Measurements from ENCODE around the gene PTPN12.

DNA sequence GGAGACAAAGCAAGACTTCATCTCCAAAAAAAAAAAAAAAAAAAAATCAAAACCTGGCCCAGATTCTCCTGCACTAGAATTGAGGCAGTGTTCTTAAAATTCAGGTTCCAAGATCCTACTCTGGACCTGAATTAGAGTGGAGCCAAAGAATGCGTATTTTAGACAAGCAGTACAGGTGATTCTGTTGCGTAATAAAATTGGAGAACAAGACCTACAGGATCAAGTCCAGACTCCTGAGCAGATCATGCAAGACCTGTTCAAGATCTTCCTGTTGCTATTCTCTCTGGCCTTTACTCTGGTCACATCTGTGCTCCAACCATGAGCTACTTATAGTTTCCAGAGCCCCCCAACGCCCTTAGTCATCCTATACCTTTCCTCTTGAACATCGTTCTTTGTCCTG, 107.7 kb downstream of the PTPN12 start:
- TF ChIP-seq, protein P1, sequence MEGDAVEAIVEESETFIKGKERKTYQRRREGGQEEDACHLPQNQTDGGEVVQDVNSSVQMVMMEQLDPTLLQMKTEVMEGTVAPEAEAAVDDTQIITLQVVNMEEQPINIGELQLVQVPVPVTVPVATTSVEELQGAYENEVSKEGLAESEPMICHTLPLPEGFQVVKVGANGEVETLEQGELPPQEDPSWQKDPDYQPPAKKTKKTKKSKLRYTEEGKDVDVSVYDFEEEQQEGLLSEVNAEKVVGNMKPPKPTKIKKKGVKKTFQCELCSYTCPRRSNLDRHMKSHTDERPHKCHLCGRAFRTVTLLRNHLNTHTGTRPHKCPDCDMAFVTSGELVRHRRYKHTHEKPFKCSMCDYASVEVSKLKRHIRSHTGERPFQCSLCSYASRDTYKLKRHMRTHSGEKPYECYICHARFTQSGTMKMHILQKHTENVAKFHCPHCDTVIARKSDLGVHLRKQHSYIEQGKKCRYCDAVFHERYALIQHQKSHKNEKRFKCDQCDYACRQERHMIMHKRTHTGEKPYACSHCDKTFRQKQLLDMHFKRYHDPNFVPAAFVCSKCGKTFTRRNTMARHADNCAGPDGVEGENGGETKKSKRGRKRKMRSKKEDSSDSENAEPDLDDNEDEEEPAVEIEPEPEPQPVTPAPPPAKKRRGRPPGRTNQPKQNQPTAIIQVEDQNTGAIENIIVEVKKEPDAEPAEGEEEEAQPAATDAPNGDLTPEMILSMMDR (conservative IDR thresholded peaks at IDR 0.05; ENCODE audit: low read depth, low read length) = no peak
- TF ChIP-seq POLR2A (IDR thresholded peaks at IDR 0.05; ENCODE audit: low read depth, low read length) (no peak), RFX5 (IDR thresholded peaks at IDR 0.05; ENCODE audit: low read depth, low read length) (no peak), MXI1 (IDR thresholded peaks at IDR 0.05; ENCODE audit: borderline replicate concordance, low read depth, low read length) (no peak), SMC3 (IDR thresholded peaks at IDR 0.05; ENCODE audit: low read depth, low read length) (no peak)
- TF ChIP-seq, protein P2, sequence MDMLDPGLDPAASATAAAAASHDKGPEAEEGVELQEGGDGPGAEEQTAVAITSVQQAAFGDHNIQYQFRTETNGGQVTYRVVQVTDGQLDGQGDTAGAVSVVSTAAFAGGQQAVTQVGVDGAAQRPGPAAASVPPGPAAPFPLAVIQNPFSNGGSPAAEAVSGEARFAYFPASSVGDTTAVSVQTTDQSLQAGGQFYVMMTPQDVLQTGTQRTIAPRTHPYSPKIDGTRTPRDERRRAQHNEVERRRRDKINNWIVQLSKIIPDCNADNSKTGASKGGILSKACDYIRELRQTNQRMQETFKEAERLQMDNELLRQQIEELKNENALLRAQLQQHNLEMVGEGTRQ (IDR thresholded peaks at IDR 0.05; ENCODE audit: low read depth, low read length) = no peak

All from IMR-90 (cell line).